Measurements from ENCODE around the gene IP6K1. TPM values are rescaled to one million over a fixed set of nuclear protein-coding genes. Genes with fewer than 3 reads are reported as not detected.
"Not testable (repeated sequence)": the region's sequence is repeated elsewhere in the genome, so short reads cannot be mapped to it uniquely, and the experiment has no call there.

IP6K1 gene
- total RNA-seq, 4 donors from 2014 or later, result 13.5 to 22.2 (median 19.5) TPM

GRCh38 chr3:49699281-49699979 lies 86.9 kb downstream of the IP6K1 start:
- ATAC-seq, result no peak
- in situ Hi-C loops (cut with MboI; ENCODE audit: low sequenced_read_pairs in 4 of 4), result no loop called here

GRCh38 chr3:49695350-49696015 lies 90.9 kb downstream of the IP6K1 start:
- H3K9me3 ChIP-seq; in situ Hi-C loops (cut with MboI; ENCODE audit: low sequenced_read_pairs in 4 of 4); intact Hi-C loops (cut with DNase I; ENCODE audit: low total_unique reads); H3K4me3 ChIP-seq; H3K27me3 ChIP-seq: not testable (repeated sequence)
- peak overlapping the region; percentile 92 to 99 (median 96) for H3K27ac ChIP-seq
- H3K36me3 ChIP-seq, result peaks cover 0 to 18% of the 10 kb centered on the region in 2 donors
- peaks cover 46 to 61% of the 10 kb centered on the region in 2 donors for H3K4me1 ChIP-seq
- ATAC-seq (peak; percentile 76 to 83), DNase-seq (peak in 1 of 2 donors; percentile 76)
- TF ChIP-seq POLR2A (IDR thresholded peaks at IDR 0.05), result peak in 1 of 2 donors; percentile 48

More at GRCh38 chr3:49699281-49699979, 86.9 kb downstream of the IP6K1 start:
- Histone ChIP-seq H3K27ac (peak overlapping the region in 2 of 4 donors; percentile 98 to 99), H3K4me3 (no peak overlapping the region), H3K36me3 (peaks cover 0 to 53% of the 10 kb centered on the region in 2 donors), H3K27me3 (no peaks in the 10 kb centered on the region), H3K9me3 (no peaks in the 10 kb centered on the region), H3K4me1 (peaks cover 8 to 23% of the 10 kb centered on the region in 2 donors)
- TF ChIP-seq POLR2A (IDR thresholded peaks at IDR 0.05) (no peak), CTCF (IDR thresholded peaks at IDR 0.05 in 4 of 5, conservative IDR thresholded peaks at IDR 0.05 in 1 of 5) (no peak)
- intact Hi-C loops (cut with DNase I; ENCODE audit: low total_unique reads), result no loop called here
- no peak for DNase-seq

- intact Hi-C loops (cut with DNase I; ENCODE audit: low total_unique reads); in situ Hi-C loops (cut with MboI; ENCODE audit: low sequenced_read_pairs in 4 of 4); H3K27me3 ChIP-seq; H3K9me3 ChIP-seq: not testable (repeated sequence)
- H3K27ac ChIP-seq, result peak overlapping the region; percentile 92 to 99 (median 96)
- peak; percentile 84 to 95 for DNase-seq
- H3K4me3 ChIP-seq, result peak overlapping the region in 2 of 4 donors; percentile 19 to 28
- H3K36me3 ChIP-seq, result peaks cover 0 to 13% of the 10 kb centered on the region in 2 donors
- peak in 1 of 2 donors; percentile 39 for TF ChIP-seq POLR2A (IDR thresholded peaks at IDR 0.05)
- TF ChIP-seq CTCF (IDR thresholded peaks at IDR 0.05 in 4 of 5, conservative IDR thresholded peaks at IDR 0.05 in 1 of 5), result peak in 1 of 5 experiments; percentile 24
- peak; percentile 84 to 91 for ATAC-seq
- H3K4me1 ChIP-seq, result peaks cover 51 to 68% of the 10 kb centered on the region in 2 donors
Measured at GRCh38 chr3:49694409-49695070, 91.8 kb downstream of the IP6K1 start.

GRCh38 chr3:49691481-49691880 lies 94.9 kb downstream of the IP6K1 start:
- peak overlapping the region; percentile 92 to 99 (median 96) for H3K27ac ChIP-seq
- H3K36me3 ChIP-seq; H3K27me3 ChIP-seq; DNase-seq; H3K9me3 ChIP-seq; intact Hi-C loops (cut with DNase I; ENCODE audit: low total_unique reads); ATAC-seq; in situ Hi-C loops (cut with MboI; ENCODE audit: low sequenced_read_pairs in 4 of 4): not testable (repeated sequence)
- peaks cover 57 to 79% of the 10 kb centered on the region in 2 donors for H3K4me1 ChIP-seq
- peak overlapping the region in 1 of 4 donors; percentile 97 for H3K4me3 ChIP-seq

GRCh38 chr3:49690856-49691255 lies 95.5 kb downstream of the IP6K1 start:
- Histone ChIP-seq H3K4me1 (peaks cover 57 to 77% of the 10 kb centered on the region in 2 donors), H3K4me3 (peak overlapping the region; percentile 91 to 100 (median 98)), H3K27ac (peak overlapping the region; percentile 92 to 99 (median 96))
- ATAC-seq; H3K27me3 ChIP-seq; H3K9me3 ChIP-seq; in situ Hi-C loops (cut with MboI; ENCODE audit: low sequenced_read_pairs in 4 of 4); intact Hi-C loops (cut with DNase I; ENCODE audit: low total_unique reads); DNase-seq; H3K36me3 ChIP-seq: not testable (repeated sequence)

GRCh38 chr3:49689908-49690624 lies 96.3 kb downstream of the IP6K1 start:
- H3K9me3 ChIP-seq; ATAC-seq; in situ Hi-C loops (cut with MboI; ENCODE audit: low sequenced_read_pairs in 4 of 4); H3K36me3 ChIP-seq; H3K27me3 ChIP-seq; DNase-seq: not testable (repeated sequence)
- Histone ChIP-seq H3K4me3 (peak overlapping the region; percentile 91 to 100 (median 98)), H3K4me1 (peaks cover 52 to 71% of the 10 kb centered on the region in 2 donors), H3K27ac (peak overlapping the region; percentile 92 to 99 (median 96))
- intact Hi-C loops (cut with DNase I; ENCODE audit: low total_unique reads), result loop anchor here (2.0 kb wide), 1 partner anchor 15 kb away; the partner anchor contains the start of gene APEH

Measured in gastrocnemius medialis (tissue), 4 donors.